ENCODE results near the gene WDR54.
A peak's percentile ranks its signal among the peaks of the same experiment; 100 is the strongest.

Gene WDR54

DNA sequence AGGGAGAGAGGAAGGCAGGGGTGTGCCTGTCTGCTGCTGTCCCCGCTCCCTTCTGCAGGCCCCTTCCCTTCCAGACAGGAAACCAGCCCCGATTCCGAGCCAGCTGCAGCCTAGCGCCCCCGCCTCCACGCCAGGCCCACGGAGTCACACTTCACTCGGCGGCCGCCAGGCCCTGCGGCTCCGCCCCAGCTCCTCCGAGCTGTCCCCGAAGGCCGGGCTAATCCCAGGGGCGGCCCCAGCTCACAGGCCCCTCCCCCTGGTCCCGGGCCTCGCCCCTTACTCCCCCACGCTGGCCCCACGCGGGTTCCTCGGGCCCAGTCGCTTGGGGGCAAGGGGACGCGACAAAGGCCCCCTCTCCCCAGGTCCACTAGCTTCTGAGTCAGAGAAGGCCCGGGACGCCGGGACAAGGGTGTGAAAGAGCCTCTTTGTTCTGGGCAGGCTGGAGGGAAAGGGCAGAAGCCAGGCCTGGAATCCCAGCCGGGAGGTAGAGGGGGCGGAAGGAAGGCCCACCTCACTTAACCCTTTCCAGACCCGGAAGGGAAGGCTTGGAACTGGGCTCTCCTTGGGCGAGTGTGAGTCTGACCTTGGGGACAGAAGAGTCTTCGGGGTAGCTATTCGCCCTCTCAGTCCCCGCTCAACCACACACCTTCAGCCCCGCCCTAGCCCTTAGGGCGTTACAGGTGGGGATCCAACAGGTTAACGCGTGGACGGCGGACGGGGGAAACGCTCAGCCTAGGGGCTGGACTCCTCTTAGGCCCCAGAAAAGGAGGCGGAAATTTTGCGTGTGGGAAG is 19.0 kb downstream of the WDR54 start (continued):
- TF ChIP-seq ZNF76 (tag by site-specific recombination; IDR thresholded peaks at IDR 0.05; ENCODE audit: borderline replicate concordance, low read depth) (no peak), ZBTB21 (tag by site-specific recombination; IDR thresholded peaks at IDR 0.05) (no peak), ZNF266 (tag by site-specific recombination; IDR thresholded peaks at IDR 0.05; ENCODE audit: low read depth) (no peak), ZNF596 (tag by site-specific recombination; IDR thresholded peaks at IDR 0.05) (no peak), ZNF223 (tag by site-specific recombination; IDR thresholded peaks at IDR 0.05) (no peak), ZNF701 (tag by site-specific recombination; IDR thresholded peaks at IDR 0.05) (no peak), ZNF391 (tag by site-specific recombination; IDR thresholded peaks at IDR 0.05; ENCODE audit: borderline replicate concordance, low read depth) (no peak), GLIS1 (tag by site-specific recombination; IDR thresholded peaks at IDR 0.05) (peak; percentile 88), FEZF1 (tag by site-specific recombination; IDR thresholded peaks at IDR 0.05) (no peak), ZNF501 (tag by site-specific recombination; IDR thresholded peaks at IDR 0.05) (peak; percentile 78), ZNF510 (tag by site-specific recombination; IDR thresholded peaks at IDR 0.05; ENCODE audit: insufficient replicate concordance) (no peak), ZNF133 (tag by site-specific recombination; IDR thresholded peaks at IDR 0.05) (no peak), ZNF548 (tag by site-specific recombination; IDR thresholded peaks at IDR 0.05) (no peak), KLF8 (tag by site-specific recombination; IDR thresholded peaks at IDR 0.05) (peak; percentile 80), ZNF654 (tag by site-specific recombination; IDR thresholded peaks at IDR 0.05; ENCODE audit: low read depth) (no peak), YY2 (tag by site-specific recombination; IDR thresholded peaks at IDR 0.05) (no peak), ZNF292 (tag by site-specific recombination; IDR thresholded peaks at IDR 0.05; ENCODE audit: borderline replicate concordance, low read depth) (no peak), OSR2 (tag by site-specific recombination; IDR thresholded peaks at IDR 0.05) (no peak), ZNF529 (tag by site-specific recombination; IDR thresholded peaks at IDR 0.05; ENCODE audit: insufficient replicate concordance) (no peak), ZNF140 (tag by site-specific recombination; IDR thresholded peaks at IDR 0.05) (no peak), MYNN (tag by site-specific recombination; IDR thresholded peaks at IDR 0.05; ENCODE audit: borderline replicate concordance) (0 out of 2 replicates have a peak, but pooled peaks have one; percentile 8), ZNF561 (tag by site-specific recombination; IDR thresholded peaks at IDR 0.05; ENCODE audit: borderline replicate concordance) (peak; percentile 79; the same call in 1 of the 2 replicates), KLF7 (tag by site-specific recombination; IDR thresholded peaks at IDR 0.05; ENCODE audit: borderline replicate concordance) (peak; percentile 74; the same call in 1 of the 2 replicates), MZF1 (tag by site-specific recombination; IDR thresholded peaks at IDR 0.05; ENCODE audit: borderline replicate concordance) (no peak), ZNF624 (tag by site-specific recombination; IDR thresholded peaks at IDR 0.05) (no peak), ZNF677 (tag by site-specific recombination; IDR thresholded peaks at IDR 0.05) (no peak), ZNF426 (tag by site-specific recombination; IDR thresholded peaks at IDR 0.05) (no peak), EGR2 (tag by site-specific recombination; IDR thresholded peaks at IDR 0.05; ENCODE audit: low read depth) (peak; percentile 80), ZNF560 (tag by site-specific recombination; IDR thresholded peaks at IDR 0.05; ENCODE audit: borderline replicate concordance) (no peak), ZNF202 (tag by site-specific recombination; IDR thresholded peaks at IDR 0.05; ENCODE audit: borderline replicate concordance) (no peak), ZFHX2 (tag by site-specific recombination; conservative IDR thresholded peaks at IDR 0.05) (peak; percentile 85), ZNF366 (tag by site-specific recombination; conservative IDR thresholded peaks at IDR 0.05) (no peak), GLI4 (tag by site-specific recombination; IDR thresholded peaks at IDR 0.05) (no peak), OVOL3 (tag by site-specific recombination; IDR thresholded peaks at IDR 0.05) (no peak)
- TF ChIP-seq, protein P1, sequence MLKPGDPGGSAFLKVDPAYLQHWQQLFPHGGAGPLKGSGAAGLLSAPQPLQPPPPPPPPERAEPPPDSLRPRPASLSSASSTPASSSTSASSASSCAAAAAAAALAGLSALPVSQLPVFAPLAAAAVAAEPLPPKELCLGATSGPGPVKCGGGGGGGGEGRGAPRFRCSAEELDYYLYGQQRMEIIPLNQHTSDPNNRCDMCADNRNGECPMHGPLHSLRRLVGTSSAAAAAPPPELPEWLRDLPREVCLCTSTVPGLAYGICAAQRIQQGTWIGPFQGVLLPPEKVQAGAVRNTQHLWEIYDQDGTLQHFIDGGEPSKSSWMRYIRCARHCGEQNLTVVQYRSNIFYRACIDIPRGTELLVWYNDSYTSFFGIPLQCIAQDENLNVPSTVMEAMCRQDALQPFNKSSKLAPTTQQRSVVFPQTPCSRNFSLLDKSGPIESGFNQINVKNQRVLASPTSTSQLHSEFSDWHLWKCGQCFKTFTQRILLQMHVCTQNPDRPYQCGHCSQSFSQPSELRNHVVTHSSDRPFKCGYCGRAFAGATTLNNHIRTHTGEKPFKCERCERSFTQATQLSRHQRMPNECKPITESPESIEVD (tag by site-specific recombination; IDR thresholded peaks at IDR 0.05), result no peak
- TF ChIP-seq, protein P2, sequence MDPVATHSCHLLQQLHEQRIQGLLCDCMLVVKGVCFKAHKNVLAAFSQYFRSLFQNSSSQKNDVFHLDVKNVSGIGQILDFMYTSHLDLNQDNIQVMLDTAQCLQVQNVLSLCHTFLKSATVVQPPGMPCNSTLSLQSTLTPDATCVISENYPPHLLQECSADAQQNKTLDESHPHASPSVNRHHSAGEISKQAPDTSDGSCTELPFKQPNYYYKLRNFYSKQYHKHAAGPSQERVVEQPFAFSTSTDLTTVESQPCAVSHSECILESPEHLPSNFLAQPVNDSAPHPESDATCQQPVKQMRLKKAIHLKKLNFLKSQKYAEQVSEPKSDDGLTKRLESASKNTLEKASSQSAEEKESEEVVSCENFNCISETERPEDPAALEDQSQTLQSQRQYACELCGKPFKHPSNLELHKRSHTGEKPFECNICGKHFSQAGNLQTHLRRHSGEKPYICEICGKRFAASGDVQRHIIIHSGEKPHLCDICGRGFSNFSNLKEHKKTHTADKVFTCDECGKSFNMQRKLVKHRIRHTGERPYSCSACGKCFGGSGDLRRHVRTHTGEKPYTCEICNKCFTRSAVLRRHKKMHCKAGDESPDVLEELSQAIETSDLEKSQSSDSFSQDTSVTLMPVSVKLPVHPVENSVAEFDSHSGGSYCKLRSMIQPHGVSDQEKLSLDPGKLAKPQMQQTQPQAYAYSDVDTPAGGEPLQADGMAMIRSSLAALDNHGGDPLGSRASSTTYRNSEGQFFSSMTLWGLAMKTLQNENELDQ (tag by site-specific recombination; IDR thresholded peaks at IDR 0.05; ENCODE audit: low read depth), result no peak
